AG10803 (cell line): Measurements from ENCODE around the gene USP48.

ENCODE experiments used
- DNase-seq: peaks from one replicate; pipeline ENCODE4 v3.0.0; 2010; ENCODE audit warnings: low read depth
- H3K4me3 ChIP-seq: 2 replicates; pipeline ENCODE4 v1.5.1; 2011; ENCODE audit warnings: mild to moderate bottlenecking, low read length, control low read depth
- CTCF ChIP-seq: conservative IDR thresholded peaks from 2 replicates; pipeline ENCODE4 v1.5.1; 2011; ENCODE audit warnings: mild to moderate bottlenecking, low read length, control low read depth, inconsistent platforms

Gene USP48

GRCh38 chr1:21629971-21630370, 153.0 kb downstream of the USP48 start:
- no peak overlapping the region for H3K4me3 ChIP-seq
- DNase-seq: no peak
- no peak for TF ChIP-seq CTCF

GRCh38 chr1:21628798-21629393, 154.1 kb downstream of the USP48 start:
- no peak for DNase-seq

More at GRCh38 chr1:21628798-21629393, 154.1 kb downstream of the USP48 start:
- TF ChIP-seq CTCF: no peak
- no peak overlapping the region for H3K4me3 ChIP-seq
